Erythroblast (primary cell): ENCODE results near the gene PPAT.

Source experiments
- GATA1 ChIP-seq: IDR thresholded peaks from 2 replicates; pipeline ENCODE4 v1.6.1; 2011; ENCODE audit warnings: low read depth, mild to moderate bottlenecking, control low read depth, low read length, moderate library complexity
- POLR2A ChIP-seq: IDR thresholded peaks from 2 replicates; pipeline ENCODE4 v1.6.1; 2011; ENCODE audit warnings: mild to moderate bottlenecking, low read length

DNA sequence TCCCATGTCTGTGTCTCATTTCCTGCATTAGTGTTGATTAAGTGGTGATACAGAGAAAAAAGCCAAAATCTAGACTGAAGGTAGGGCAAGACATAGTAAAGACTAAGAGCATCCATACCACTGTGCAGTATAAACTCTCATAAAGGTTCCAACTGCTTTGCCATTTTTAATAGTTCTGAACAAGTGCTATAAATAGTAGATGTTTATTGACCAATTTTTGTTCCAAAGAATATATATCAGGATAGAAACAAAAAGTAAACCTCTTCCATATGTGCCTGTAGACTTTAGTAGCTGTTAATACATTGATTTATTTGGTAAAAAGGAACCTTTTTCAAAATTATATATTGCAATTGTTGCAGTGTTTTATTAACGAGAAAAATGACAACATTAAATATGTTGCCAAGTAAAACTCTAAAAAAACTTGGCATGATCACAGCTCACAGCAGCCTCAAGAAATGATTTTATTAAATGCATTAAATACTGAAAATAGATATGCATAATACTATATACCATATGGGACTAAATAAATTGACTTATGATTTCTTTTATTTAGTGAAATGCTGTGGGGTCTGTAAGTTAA lies 25.8 kb downstream of the PPAT start:
- TF ChIP-seq POLR2A (peak; percentile 9), GATA1 (no peak)
